HCT116 (cell line): Measurements from ENCODE around the gene PTPRA. TPM values are rescaled to one million over a fixed set of nuclear protein-coding genes. Genes with fewer than 3 reads are reported as not detected.

Source experiments
- ATAC-seq: fragments of 200-7000 bp; cut with Tn5 transposase; 2 replicates; pipeline ENCODE4 v1.9.1; 2020; ENCODE audit warnings: mild to moderate bottlenecking, moderate library complexity
- BruUV-seq: library from RNA; stranded (reverse); fragments of 400-500 nt; replicated peaks from 2 replicates; lab custom pipeline; 2021; lab: Mats Ljungman, UMichigan
- CTCF ChIA-PET: fragments of 300-600 bp; sonication (Branson Sonifier 250); formaldehyde crosslinking; loops from one replicate; lab custom pipeline; 2021; ENCODE audit warnings: antibody characterized with exemption; lab: Charles Lee
- POLR2A ChIA-PET: fragments of 300-600, 350-600 bp; sonication (Branson Sonifier 250); formaldehyde crosslinking; loops from one replicate; lab custom pipeline; 2021; ENCODE audit warnings: antibody characterized with exemption; lab: Charles Lee
- RAD21 ChIA-PET, 2 experiments: fragments of 300-600 bp; sonication (Branson Sonifier 250); formaldehyde crosslinking; loops; one replicate each; lab custom pipeline; 2023; ENCODE audit warnings: low total read pairs in 2 of 2; ENCODE audit not compliant: uncharacterized antibody in 2 of 2, unreplicated experiment in 2 of 2, low non-redundant PET in 1 of 2; lab: Charles Lee
- DNase-seq: peaks from one replicate; pipeline ENCODE4 v3.0.0-alpha.2; 2010; ENCODE audit warnings: low read depth, low spot score
- H2AFZ ChIP-seq: fragments of 200-600 bp; shearing (Covaris generic), sonication (generic); 2 replicates; pipeline ENCODE4 v1.6.1; 2017; ENCODE audit warnings: low read depth, mixed run types, mixed read lengths, antibody characterized with exemption, low read length; ENCODE audit not compliant: poor library complexity, severe bottlenecking
- H3K27ac ChIP-seq: 2 replicates; pipeline ENCODE4 v1.5.1; 2012; ENCODE audit warnings: low read depth, low read length
- H3K27me3 ChIP-seq: fragments of 200-600 bp; sonication (generic); 2 replicates; pipeline ENCODE4 v1.6.1; 2016; ENCODE audit warnings: mixed run types, low read length, mixed read lengths; ENCODE audit not compliant: insufficient read depth
- H3K36me3 ChIP-seq, 2 experiments: fragments of 200-500 bp in 1 of 2; fragments of 200-600 bp in 1 of 2; sonication (Bioruptor generic) in 1 of 2; sonication (generic) in 1 of 2; 2 replicates each; pipeline versions ENCODE4 v1.5.1 to v1.6.1; 2014 to 2016; ENCODE audit warnings: low read length in 2 of 2, inconsistent platforms in 1 of 2, mixed read lengths in 1 of 2, mixed run types in 1 of 2; ENCODE audit not compliant: insufficient read depth in 2 of 2, control insufficient read depth in 1 of 2
- H3K4me1 ChIP-seq, 2 experiments: fragments of 200-600 bp in 1 of 2; sonication (generic) in 1 of 2; 2 replicates each; pipeline versions ENCODE4 v1.5.1 to v1.6.1; 2012 to 2017; ENCODE audit warnings: low read length in 2 of 2, inconsistent platforms in 1 of 2, mild to moderate bottlenecking in 1 of 2, mixed read lengths in 1 of 2, mixed run types in 1 of 2, moderate library complexity in 1 of 2; ENCODE audit not compliant: insufficient read depth in 2 of 2, control insufficient read depth in 1 of 2
- H3K4me2 ChIP-seq: fragments of 200-600 bp; sonication (generic); 2 replicates; pipeline ENCODE4 v1.6.1; 2017; ENCODE audit warnings: mixed run types, low read length, mixed read lengths
- H3K4me3 ChIP-seq, 2 experiments: fragments of 200-600 bp in 1 of 2; sonication (generic) in 1 of 2; replicated peaks in 1 of 2; 2 replicates each; pipeline ENCODE4 v1.5.1; 2011 to 2016; ENCODE audit warnings: low read length in 2 of 2, control low read depth in 1 of 2, low read depth in 1 of 2, mild to moderate bottlenecking in 1 of 2, mixed read lengths in 1 of 2, mixed run types in 1 of 2
- H3K79me2 ChIP-seq: fragments of 200-600 bp; sonication (generic); 2 replicates; pipeline ENCODE4 v1.6.1; 2017; ENCODE audit warnings: mild to moderate bottlenecking, mixed run types, low read length, moderate library complexity, mixed read lengths; ENCODE audit not compliant: insufficient read depth
- H3K9ac ChIP-seq: fragments of 200-600 bp; sonication (generic); 2 replicates; pipeline ENCODE4 v1.6.1; 2016; ENCODE audit warnings: low read length, mixed read lengths
- H3K9me2 ChIP-seq: fragments of 200-600 bp; sonication (generic), shearing (Covaris generic); 2 replicates; pipeline ENCODE4 v1.6.1; 2017; ENCODE audit warnings: mixed run types, mild to moderate bottlenecking, moderate library complexity; ENCODE audit not compliant: insufficient read depth
- H3K9me3 ChIP-seq, 2 experiments: fragments of 200-500 bp in 1 of 2; fragments of 200-600 bp in 1 of 2; sonication (Bioruptor generic) in 1 of 2; sonication (generic) in 1 of 2; 2 replicates each; pipeline ENCODE4 v1.6.1; 2014 to 2017; ENCODE audit warnings: low read length in 2 of 2, mixed read lengths in 2 of 2, inconsistent platforms in 1 of 2, low read depth in 1 of 2, mild to moderate bottlenecking in 1 of 2, mixed run types in 1 of 2, moderate library complexity in 1 of 2; ENCODE audit not compliant: control insufficient read depth in 1 of 2, insufficient read depth in 1 of 2
- H4K20me1 ChIP-seq: fragments of 200-600 bp; sonication (generic), shearing (Covaris generic); 2 replicates; pipeline ENCODE4 v1.6.1; 2017; ENCODE audit warnings: mixed run types, mild to moderate bottlenecking, moderate library complexity; ENCODE audit not compliant: insufficient read depth
- EGR1 ChIP-seq: IDR thresholded peaks from 2 replicates; pipeline ENCODE4 v1.6.1; 2012; ENCODE audit warnings: low read depth
- ELF1 ChIP-seq: IDR thresholded peaks from 2 replicates; pipeline ENCODE4 v1.6.1; 2012; ENCODE audit warnings: low read depth, borderline replicate concordance
- JUND ChIP-seq: IDR thresholded peaks from 2 replicates; pipeline ENCODE4 v1.6.1; 2012
- POLR2A ChIP-seq: IDR thresholded peaks from 2 replicates; pipeline ENCODE4 v1.7.0; 2011; ENCODE audit warnings: borderline replicate concordance; ENCODE audit not compliant: insufficient read depth, insufficient read length; ENCODE audit errors: extremely low read depth
- SIN3A ChIP-seq: IDR thresholded peaks from 2 replicates; pipeline ENCODE4 v1.6.1; 2012; ENCODE audit warnings: low read depth
- SP1 ChIP-seq: IDR thresholded peaks from 2 replicates; pipeline ENCODE4 v1.6.1; 2012; ENCODE audit warnings: low read depth
- TCF7L2 ChIP-seq: IDR thresholded peaks from 2 replicates; pipeline ENCODE4 v1.7.0; 2011; ENCODE audit warnings: borderline replicate concordance, inconsistent platforms; ENCODE audit not compliant: insufficient read depth, insufficient read length; ENCODE audit errors: extremely low read depth
- ZFX ChIP-seq: fragments of 450-650 bp; IDR thresholded peaks from 2 replicates; pipeline ENCODE4 v1.6.1; 2017
- intact Hi-C: fragments of 100-400 bp; cut with micrococcal nuclease; formaldehyde crosslinking; loops from 2 replicates; pipeline ENCODE4 v1.10.0; 2022
- total RNA-seq: library from RNA; stranded (reverse); gene quantifications from one replicate; pipeline ENCODE4 v1.2.1, GENCODE V29; 2021; ENCODE audit not compliant: unreplicated experiment
- TF ChIP-seq, protein P1 (sequence below), 3 experiments: fragments of 200-600 bp in 1 of 3; sonication (generic) in 1 of 3; IDR thresholded peaks in 2 of 3; conservative IDR thresholded peaks in 1 of 3; 2 replicates each; pipeline ENCODE4 v1.5.1; 2012 to 2017; ENCODE audit warnings: low read depth in 2 of 3, low read length in 2 of 3, antibody characterized with exemption in 1 of 3, borderline replicate concordance in 1 of 3, control low read depth in 1 of 3, mild to moderate bottlenecking in 1 of 3, mixed read lengths in 1 of 3, mixed run types in 1 of 3, moderate library complexity in 1 of 3; ENCODE audit not compliant: insufficient read depth in 1 of 3
- TF ChIP-seq, protein P2 (sequence below): IDR thresholded peaks from 2 replicates; pipeline ENCODE4 v1.6.1; 2012; ENCODE audit warnings: low read depth

Gene PTPRA
- total RNA-seq, 1 experiment from 2014 or later: 44.6 TPM

DNA sequence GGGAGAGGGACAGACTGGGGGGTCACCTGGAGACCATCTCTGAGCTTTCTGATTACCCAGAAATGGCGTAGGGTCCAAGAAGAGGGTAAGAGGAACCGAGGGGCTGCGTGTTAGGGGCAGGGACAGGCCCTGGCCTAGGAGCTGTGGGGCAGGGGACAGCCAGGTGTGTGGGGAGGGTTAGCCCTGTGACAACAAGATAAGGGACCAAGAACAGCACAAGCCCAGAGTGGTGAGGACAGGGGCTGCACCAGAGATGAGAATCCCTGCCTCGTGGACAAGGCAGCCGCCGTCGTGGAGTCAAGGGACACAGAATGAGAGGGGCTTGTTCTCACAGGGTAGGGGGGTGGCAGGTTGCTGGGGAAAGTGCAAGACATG lies 211.7 kb downstream of the PTPRA start:
- ChIA-PET POLR2A (no interaction called here), RAD21 (no interaction called here), CTCF (no interaction called here)
- H3K27me3 ChIP-seq: no peaks in the 10 kb centered on the region
- DNase-seq (no peak), ATAC-seq (no peak)
- no peak overlapping the region for H3K9ac ChIP-seq
- TF ChIP-seq ZFX (no peak), TCF7L2 (no peak), JUND (no peak), ELF1 (no peak), POLR2A (no peak), SIN3A (no peak), EGR1 (no peak), SP1 (no peak)
- TF ChIP-seq, protein P1, sequence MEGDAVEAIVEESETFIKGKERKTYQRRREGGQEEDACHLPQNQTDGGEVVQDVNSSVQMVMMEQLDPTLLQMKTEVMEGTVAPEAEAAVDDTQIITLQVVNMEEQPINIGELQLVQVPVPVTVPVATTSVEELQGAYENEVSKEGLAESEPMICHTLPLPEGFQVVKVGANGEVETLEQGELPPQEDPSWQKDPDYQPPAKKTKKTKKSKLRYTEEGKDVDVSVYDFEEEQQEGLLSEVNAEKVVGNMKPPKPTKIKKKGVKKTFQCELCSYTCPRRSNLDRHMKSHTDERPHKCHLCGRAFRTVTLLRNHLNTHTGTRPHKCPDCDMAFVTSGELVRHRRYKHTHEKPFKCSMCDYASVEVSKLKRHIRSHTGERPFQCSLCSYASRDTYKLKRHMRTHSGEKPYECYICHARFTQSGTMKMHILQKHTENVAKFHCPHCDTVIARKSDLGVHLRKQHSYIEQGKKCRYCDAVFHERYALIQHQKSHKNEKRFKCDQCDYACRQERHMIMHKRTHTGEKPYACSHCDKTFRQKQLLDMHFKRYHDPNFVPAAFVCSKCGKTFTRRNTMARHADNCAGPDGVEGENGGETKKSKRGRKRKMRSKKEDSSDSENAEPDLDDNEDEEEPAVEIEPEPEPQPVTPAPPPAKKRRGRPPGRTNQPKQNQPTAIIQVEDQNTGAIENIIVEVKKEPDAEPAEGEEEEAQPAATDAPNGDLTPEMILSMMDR (IDR thresholded peaks at IDR 0.05 in 2 of 3, conservative IDR thresholded peaks at IDR 0.05 in 1 of 3; ENCODE audit: borderline replicate concordance in 1 of 3, insufficient read depth in 1 of 3, low read depth in 2 of 3, low read length in 2 of 3): no peak
- TF ChIP-seq, protein P2, sequence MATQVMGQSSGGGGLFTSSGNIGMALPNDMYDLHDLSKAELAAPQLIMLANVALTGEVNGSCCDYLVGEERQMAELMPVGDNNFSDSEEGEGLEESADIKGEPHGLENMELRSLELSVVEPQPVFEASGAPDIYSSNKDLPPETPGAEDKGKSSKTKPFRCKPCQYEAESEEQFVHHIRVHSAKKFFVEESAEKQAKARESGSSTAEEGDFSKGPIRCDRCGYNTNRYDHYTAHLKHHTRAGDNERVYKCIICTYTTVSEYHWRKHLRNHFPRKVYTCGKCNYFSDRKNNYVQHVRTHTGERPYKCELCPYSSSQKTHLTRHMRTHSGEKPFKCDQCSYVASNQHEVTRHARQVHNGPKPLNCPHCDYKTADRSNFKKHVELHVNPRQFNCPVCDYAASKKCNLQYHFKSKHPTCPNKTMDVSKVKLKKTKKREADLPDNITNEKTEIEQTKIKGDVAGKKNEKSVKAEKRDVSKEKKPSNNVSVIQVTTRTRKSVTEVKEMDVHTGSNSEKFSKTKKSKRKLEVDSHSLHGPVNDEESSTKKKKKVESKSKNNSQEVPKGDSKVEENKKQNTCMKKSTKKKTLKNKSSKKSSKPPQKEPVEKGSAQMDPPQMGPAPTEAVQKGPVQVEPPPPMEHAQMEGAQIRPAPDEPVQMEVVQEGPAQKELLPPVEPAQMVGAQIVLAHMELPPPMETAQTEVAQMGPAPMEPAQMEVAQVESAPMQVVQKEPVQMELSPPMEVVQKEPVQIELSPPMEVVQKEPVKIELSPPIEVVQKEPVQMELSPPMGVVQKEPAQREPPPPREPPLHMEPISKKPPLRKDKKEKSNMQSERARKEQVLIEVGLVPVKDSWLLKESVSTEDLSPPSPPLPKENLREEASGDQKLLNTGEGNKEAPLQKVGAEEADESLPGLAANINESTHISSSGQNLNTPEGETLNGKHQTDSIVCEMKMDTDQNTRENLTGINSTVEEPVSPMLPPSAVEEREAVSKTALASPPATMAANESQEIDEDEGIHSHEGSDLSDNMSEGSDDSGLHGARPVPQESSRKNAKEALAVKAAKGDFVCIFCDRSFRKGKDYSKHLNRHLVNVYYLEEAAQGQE: no peak
- no peaks in the 10 kb centered on the region for H3K36me3 ChIP-seq
- H3K4me1 ChIP-seq: peaks cover 0 to 7% of the 10 kb centered on the region in 2 experiments; a peak in 2 of 4 replicates
- H4K20me1 ChIP-seq: no peaks in the 10 kb centered on the region
- H3K79me2 ChIP-seq: no peaks in the 10 kb centered on the region
- no peaks in the 10 kb centered on the region for H3K9me3 ChIP-seq
- no peak overlapping the region for H2AFZ ChIP-seq
- intact Hi-C loops: no loop called here
- no peak overlapping the region for H3K4me2 ChIP-seq
- no peaks in the 10 kb centered on the region for H3K9me2 ChIP-seq
- H3K4me3 ChIP-seq: no peak overlapping the region
- no peak overlapping the region for H3K27ac ChIP-seq
- no TSS peak for BruUV-seq
